Activated T-helper 1 cell treated with Interleukin-2 at 50 U/mL for 16 hours (primary cell): ENCODE results near the gene ZCWPW1.

Experiments
- DNase-seq: peaks from one replicate; pipeline ENCODE4 v3.0.0-alpha.2; 2020; ENCODE audit warnings: low read depth

ZCWPW1 gene

GRCh38 chr7:100428199-100428966 lies at the start of gene ZCWPW1:
ZCWPW1 (minus strand) TSS chr7:100428703; CDS start chr7:100420649, 8,054 bp downstream.
- peak; percentile 95 for DNase-seq

GRCh38 chr7:100477871-100478267 lies 49.4 kb upstream of the ZCWPW1 start:
- DNase-seq = no peak

GRCh38 chr7:100476903-100477870 lies 48.7 kb upstream of the ZCWPW1 start:
- DNase-seq = no peak

GRCh38 chr7:100476101-100476780 lies 47.7 kb upstream of the ZCWPW1 start:
- no peak for DNase-seq

GRCh38 chr7:100475549-100475948 lies 47.0 kb upstream of the ZCWPW1 start:
- no peak for DNase-seq

GRCh38 chr7:100472854-100473499 lies 44.5 kb upstream of the ZCWPW1 start:
- no peak for DNase-seq

- no peak for DNase-seq
Observed at GRCh38 chr7:100472121-100472851, 43.8 kb upstream of the ZCWPW1 start.

- DNase-seq = no peak
Observed at GRCh38 chr7:100471021-100471420, 42.5 kb upstream of the ZCWPW1 start.

- peak; percentile 73 for DNase-seq
Observed at GRCh38 chr7:100469227-100470044, 40.9 kb upstream of the ZCWPW1 start.

GRCh38 chr7:100467638-100468373 lies 39.3 kb upstream of the ZCWPW1 start:
- no peak for DNase-seq

- no peak for DNase-seq
Observed at GRCh38 chr7:100466653-100467605, 38.4 kb upstream of the ZCWPW1 start.

- DNase-seq = no peak
Observed at GRCh38 chr7:100465702-100466311, 37.3 kb upstream of the ZCWPW1 start.

GRCh38 chr7:100465299-100465698 lies 36.8 kb upstream of the ZCWPW1 start:
- DNase-seq = no peak

- no peak for DNase-seq
Observed at GRCh38 chr7:100464791-100465190, 36.3 kb upstream of the ZCWPW1 start.

GRCh38 chr7:100464210-100464660 lies 35.7 kb upstream of the ZCWPW1 start, which contains the start of gene SPACDR:
SPACDR (minus strand) TSS chr7:100464260; CDS start chr7:100464025, 235 bp downstream.
- DNase-seq = no peak

- DNase-seq = no peak
Observed at GRCh38 chr7:100457033-100457432, 28.5 kb upstream of the ZCWPW1 start.

- DNase-seq = no peak
Observed at GRCh38 chr7:100456562-100456961, 28.1 kb upstream of the ZCWPW1 start.

- DNase-seq = no peak
Observed at GRCh38 chr7:100455206-100455605, 26.7 kb upstream of the ZCWPW1 start.
